ENCODE measurements around the gene TAF5L. TPM values are rescaled to one million over a fixed set of nuclear protein-coding genes. Genes with fewer than 3 reads are reported as not detected.

Gene TAF5L
- 35.8 and 36.3 TPM in 2 replicates for total RNA-seq (2022)
- percentile 87 among the genes with signal in this experiment for Bru-seq, nascent RNA
- percentile 74 among the genes with signal in this experiment for BruChase-seq, experiment 1, labeled RNA remaining after a 6-hour chase
- percentile 79 among the genes with signal in this experiment for BruChase-seq, experiment 2, labeled RNA remaining after a 2-hour chase
- long read RNA-seq, result 0 reads

- BruUV-seq (replicated peaks), result no TSS peak
- peak within 1 kb of the TSS; percentile 86 for H3K27ac Mint-ChIP-seq (ENCODE audit: unreplicated experiment)
- no peaks in the 10 kb centered on the region for H3K9me3 Mint-ChIP-seq (ENCODE audit: low read depth, unreplicated experiment)
- H3K27me3 Mint-ChIP-seq (ENCODE audit: unreplicated experiment), result no peaks in the 10 kb centered on the region
- TF ChIP-seq CTCF (IDR thresholded peaks at IDR 0.05; ENCODE audit: unreplicated experiment), result no peak
- peak; percentile 94 for DNase-seq
- H3K36me3 Mint-ChIP-seq (ENCODE audit: insufficient read depth, unreplicated experiment), result peaks cover 45% of the 10 kb centered on the region
- intact Hi-C loops (cut with micrococcal nuclease; ENCODE audit: unreplicated experiment), result loop anchor here (5.0 kb wide), 1 partner anchor 69 kb away; the partner anchor contains the start of gene ABCB10
- CTCF ChIA-PET, result interaction anchor here (0.6 to 1.2 kb wide), 2 partner anchors 67 to 144 kb away, joined by 3 read pairs; partner anchors contain the start of gene ABCB10
- H3K4me1 Mint-ChIP-seq (ENCODE audit: low read depth, unreplicated experiment), result peaks cover 39% of the 10 kb centered on the region
- H3K4me3 Mint-ChIP-seq (ENCODE audit: low read depth, unreplicated experiment), result peak within 1 kb of the TSS; percentile 82
Observed at GRCh38 chr1:229625915-229626831, at the start of gene TAF5L, which contains the start of gene URB2. TAF5L (minus strand) TSS chr1:229626122; CDS start chr1:229614482, 11,640 bp downstream. URB2 (plus strand) TSS chr1:229626247; CDS start chr1:229627634, 1,387 bp downstream.

DNA sequence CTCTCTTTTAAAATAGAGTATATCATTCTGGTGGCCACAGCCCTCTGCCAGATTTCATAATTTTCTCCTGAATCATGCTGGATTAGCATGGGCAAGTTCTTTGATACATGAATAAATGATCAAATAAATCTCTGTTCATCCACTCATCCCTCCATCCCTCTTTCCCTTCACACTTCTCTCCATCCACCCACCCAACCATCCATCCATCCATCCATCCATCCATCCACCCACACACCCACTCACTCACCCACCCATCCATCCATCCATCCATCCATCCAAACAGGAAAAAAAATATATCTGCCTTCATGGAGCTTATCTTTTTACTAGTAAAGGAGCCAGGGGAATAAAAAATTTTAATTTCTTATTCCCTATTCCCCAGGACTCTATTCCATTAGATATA, 49.5 kb upstream of the TAF5L start:
- Mint-ChIP-seq H3K4me3 (ENCODE audit: low read depth, unreplicated experiment) (no peak overlapping the region), H3K27ac (ENCODE audit: unreplicated experiment) (no peak overlapping the region), H3K4me1 (ENCODE audit: low read depth, unreplicated experiment) (no peaks in the 10 kb centered on the region), H3K36me3 (ENCODE audit: insufficient read depth, unreplicated experiment) (no peaks in the 10 kb centered on the region), H3K27me3 (ENCODE audit: unreplicated experiment) (no peaks in the 10 kb centered on the region), H3K9me3 (ENCODE audit: low read depth, unreplicated experiment) (no peaks in the 10 kb centered on the region)
- CTCF ChIA-PET, result interaction anchor here (0.7 to 1.0 kb wide), 4 partner anchors 11 to 176 kb away, joined by 3 to 4 read pairs (median 4); no protein-coding TSS in a partner anchor
- no peak for DNase-seq
- no TSS peak for BruUV-seq (replicated peaks)
- intact Hi-C loops (cut with micrococcal nuclease; ENCODE audit: unreplicated experiment), result no loop called here
- TF ChIP-seq CTCF (IDR thresholded peaks at IDR 0.05; ENCODE audit: unreplicated experiment), result no peak

- Mint-ChIP-seq H3K4me3 (ENCODE audit: low read depth, unreplicated experiment) (no peak overlapping the region), H3K4me1 (ENCODE audit: low read depth, unreplicated experiment) (no peaks in the 10 kb centered on the region), H3K27ac (ENCODE audit: unreplicated experiment) (no peak overlapping the region), H3K9me3 (ENCODE audit: low read depth, unreplicated experiment) (no peaks in the 10 kb centered on the region), H3K27me3 (ENCODE audit: unreplicated experiment) (no peaks in the 10 kb centered on the region), H3K36me3 (ENCODE audit: insufficient read depth, unreplicated experiment) (no peaks in the 10 kb centered on the region)
- BruUV-seq (replicated peaks), result no TSS peak
- intact Hi-C loops (cut with micrococcal nuclease; ENCODE audit: unreplicated experiment), result no loop called here
- CTCF ChIA-PET, result interaction anchor here (0.8 to 1.6 kb wide), 2 partner anchors 12 to 300 kb away, joined by 3 to 4 read pairs; no protein-coding TSS in a partner anchor
- no peak for TF ChIP-seq CTCF (IDR thresholded peaks at IDR 0.05; ENCODE audit: unreplicated experiment)
- DNase-seq, result no peak
Observed at GRCh38 chr1:229674042-229674441, 48.1 kb upstream of the TAF5L start.

DNA sequence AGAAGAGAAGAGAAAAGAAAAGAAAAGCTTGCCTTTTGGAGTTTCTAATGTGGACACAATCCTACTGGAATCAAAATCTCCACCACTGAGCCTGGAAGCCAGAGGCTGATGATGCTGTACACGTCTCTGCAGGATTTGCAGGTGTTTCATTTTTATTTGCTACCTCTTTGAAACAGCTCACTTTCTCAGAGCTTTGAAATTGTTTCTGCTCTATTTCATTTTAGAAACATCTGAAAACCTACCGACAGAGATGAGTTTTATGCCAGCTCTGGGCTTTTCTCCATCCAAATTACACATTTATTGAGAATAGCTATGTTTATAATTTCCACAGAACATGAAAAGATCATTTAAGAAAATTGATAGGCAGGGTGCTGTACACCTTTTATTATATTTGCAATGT, 46.3 kb upstream of the TAF5L start:
- no peak for TF ChIP-seq CTCF (IDR thresholded peaks at IDR 0.05; ENCODE audit: unreplicated experiment)
- H3K9me3 Mint-ChIP-seq (ENCODE audit: low read depth, unreplicated experiment), result no peaks in the 10 kb centered on the region
- H3K27ac Mint-ChIP-seq (ENCODE audit: unreplicated experiment), result no peak overlapping the region
- DNase-seq, result no peak
- CTCF ChIA-PET, result no interaction called here
- no peak overlapping the region for H3K4me3 Mint-ChIP-seq (ENCODE audit: low read depth, unreplicated experiment)
- intact Hi-C loops (cut with micrococcal nuclease; ENCODE audit: unreplicated experiment), result no loop called here
- no peaks in the 10 kb centered on the region for H3K27me3 Mint-ChIP-seq (ENCODE audit: unreplicated experiment)
- no peaks in the 10 kb centered on the region for H3K4me1 Mint-ChIP-seq (ENCODE audit: low read depth, unreplicated experiment)
- H3K36me3 Mint-ChIP-seq (ENCODE audit: insufficient read depth, unreplicated experiment), result no peaks in the 10 kb centered on the region
- no TSS peak for BruUV-seq (replicated peaks)

Measured in Calu3 (cell line).